Kidney epithelial cell (primary cell): ENCODE data around the gene DDX49. TPM values are rescaled to one million over a fixed set of nuclear protein-coding genes. Genes with fewer than 3 reads are reported as not detected.

ENCODE experiments used
- DNase-seq: peaks from one replicate; pipeline ENCODE4 v3.0.0-alpha.2; 2010; ENCODE audit warnings: low read depth
- H3K27me3 ChIP-seq: 2 replicates; pipeline ENCODE4 v1.6.0; 2011; ENCODE audit warnings: low read length; ENCODE audit not compliant: control insufficient read depth, insufficient read depth
- H3K36me3 ChIP-seq: 2 replicates; pipeline ENCODE4 v1.5.1; 2011; ENCODE audit warnings: low read length; ENCODE audit not compliant: control insufficient read depth, insufficient read depth
- H3K4me3 ChIP-seq: 2 replicates; pipeline ENCODE4 v1.5.1; 2011; ENCODE audit warnings: low read depth, mild to moderate bottlenecking, control low read depth, low read length
- total RNA-seq: library from RNA; depleted of rRNA; stranded (reverse); fragments of >200 nt; gene quantifications from 2 replicates; pipeline ENCODE4 v1.2.3, GENCODE V29; 2015
- TF ChIP-seq, protein P1 (sequence below): IDR thresholded peaks from 2 replicates; pipeline ENCODE4 v1.5.1; 2011; ENCODE audit warnings: mild to moderate bottlenecking, moderate library complexity, low read length, control low read depth, inconsistent platforms; ENCODE audit not compliant: insufficient read depth, poor library complexity, severe bottlenecking

DDX49 gene
- total RNA-seq, 1 donor from 2014 or later, result 85.0 TPM

GRCh38 chr19:18955042-18955441 is 35.5 kb downstream of the DDX49 start:
- H3K4me3 ChIP-seq, result no peak overlapping the region

GRCh38 chr19:18960370-18960769 is 40.9 kb downstream of the DDX49 start:
- TF ChIP-seq, protein P1, sequence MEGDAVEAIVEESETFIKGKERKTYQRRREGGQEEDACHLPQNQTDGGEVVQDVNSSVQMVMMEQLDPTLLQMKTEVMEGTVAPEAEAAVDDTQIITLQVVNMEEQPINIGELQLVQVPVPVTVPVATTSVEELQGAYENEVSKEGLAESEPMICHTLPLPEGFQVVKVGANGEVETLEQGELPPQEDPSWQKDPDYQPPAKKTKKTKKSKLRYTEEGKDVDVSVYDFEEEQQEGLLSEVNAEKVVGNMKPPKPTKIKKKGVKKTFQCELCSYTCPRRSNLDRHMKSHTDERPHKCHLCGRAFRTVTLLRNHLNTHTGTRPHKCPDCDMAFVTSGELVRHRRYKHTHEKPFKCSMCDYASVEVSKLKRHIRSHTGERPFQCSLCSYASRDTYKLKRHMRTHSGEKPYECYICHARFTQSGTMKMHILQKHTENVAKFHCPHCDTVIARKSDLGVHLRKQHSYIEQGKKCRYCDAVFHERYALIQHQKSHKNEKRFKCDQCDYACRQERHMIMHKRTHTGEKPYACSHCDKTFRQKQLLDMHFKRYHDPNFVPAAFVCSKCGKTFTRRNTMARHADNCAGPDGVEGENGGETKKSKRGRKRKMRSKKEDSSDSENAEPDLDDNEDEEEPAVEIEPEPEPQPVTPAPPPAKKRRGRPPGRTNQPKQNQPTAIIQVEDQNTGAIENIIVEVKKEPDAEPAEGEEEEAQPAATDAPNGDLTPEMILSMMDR, result no peak
- DNase-seq, result no peak
- Histone ChIP-seq H3K36me3 (no peaks in the 10 kb centered on the region), H3K4me3 (no peak overlapping the region), H3K27me3 (peaks cover 11% of the 10 kb centered on the region)

More at GRCh38 chr19:18955042-18955441, 35.5 kb downstream of the DDX49 start:
- peaks cover 4% of the 10 kb centered on the region for H3K27me3 ChIP-seq
- no peak for DNase-seq
- no peaks in the 10 kb centered on the region for H3K36me3 ChIP-seq
- TF ChIP-seq, protein P1, result no peak

DNA sequence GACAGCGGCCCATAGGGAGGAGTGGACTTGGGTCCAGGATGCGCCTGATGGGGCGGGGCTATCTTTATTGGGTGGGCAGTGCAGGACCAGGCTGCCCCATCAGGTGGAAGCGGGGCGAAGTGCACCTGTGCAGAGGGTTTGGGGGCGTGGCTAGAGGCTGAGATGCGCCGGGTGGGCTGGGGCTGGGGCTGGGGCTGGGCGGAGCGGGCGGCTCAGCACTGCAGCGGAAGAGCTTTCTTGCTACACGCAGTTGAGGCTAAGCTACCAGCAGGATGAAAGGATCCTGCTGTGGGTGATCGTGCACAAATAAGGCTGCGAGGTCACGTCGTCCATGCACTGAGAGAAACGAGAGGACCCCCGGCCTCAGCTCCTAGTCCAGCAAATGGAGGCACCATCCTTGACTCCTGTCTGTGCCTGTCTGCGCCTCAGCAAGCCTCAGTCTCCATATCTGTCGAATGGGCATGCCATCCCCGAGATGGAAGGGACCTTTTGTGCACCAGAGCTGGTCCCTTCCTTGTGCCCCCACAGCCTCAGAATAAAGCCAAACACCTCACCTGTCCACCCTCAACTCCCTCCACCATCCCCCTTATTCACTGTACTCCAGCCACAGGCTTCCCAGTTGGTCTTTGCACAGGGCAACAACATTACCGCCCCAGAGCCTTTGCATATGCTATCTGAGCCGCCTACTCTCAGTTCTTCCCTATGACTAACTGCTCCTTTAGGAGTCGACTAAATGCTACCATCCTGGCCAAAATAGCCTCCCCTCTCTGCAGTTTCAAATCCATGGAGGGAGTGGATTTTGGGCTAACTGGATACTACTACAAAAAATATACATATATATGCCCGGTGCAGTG is 42.5 kb downstream of the DDX49 start:
- H3K4me3 ChIP-seq, result no peak overlapping the region
- no peak for DNase-seq

GRCh38 chr19:18964121-18964520 is 44.6 kb downstream of the DDX49 start:
- DNase-seq, result no peak

More for the DNA sequence above, 42.5 kb downstream of the DDX49 start:
- H3K27me3 ChIP-seq, result peaks cover 11% of the 10 kb centered on the region
- TF ChIP-seq, protein P1, result no peak
- no peaks in the 10 kb centered on the region for H3K36me3 ChIP-seq

GRCh38 chr19:18966307-18966706 is 46.8 kb downstream of the DDX49 start:
- Histone ChIP-seq H3K36me3 (no peaks in the 10 kb centered on the region), H3K4me3 (no peak overlapping the region), H3K27me3 (peaks cover 11% of the 10 kb centered on the region)
- DNase-seq, result no peak
- TF ChIP-seq, protein P1, result no peak

More at GRCh38 chr19:18964121-18964520, 44.6 kb downstream of the DDX49 start:
- no peak overlapping the region for H3K4me3 ChIP-seq
- peaks cover 11% of the 10 kb centered on the region for H3K27me3 ChIP-seq
- TF ChIP-seq, protein P1, result no peak
- no peaks in the 10 kb centered on the region for H3K36me3 ChIP-seq
